Activated CD8-positive, alpha-beta memory T cell treated with anti-CD3 and anti-CD28 coated beads, Interleukin-2, amount 50 U/mL, for 4 hours (primary cell): ENCODE data around the gene CPED1.
"Not testable (repeated sequence)": the region's sequence is repeated elsewhere in the genome, so short reads cannot be mapped to it uniquely, and the experiment has no call there.

ENCODE experiments used
- DNase-seq: peaks from one replicate; pipeline ENCODE4 v3.0.0-alpha.2; 2020

CPED1 gene

GRCh38 chr7:120981888-120982615 is 6.5 kb upstream of the CPED1 start:
- DNase-seq, result no peak

GRCh38 chr7:120983592-120983991 is 4.9 kb upstream of the CPED1 start:
- DNase-seq, result not testable (repeated sequence)

- DNase-seq, result no peak
These were observed 4.1 kb upstream of the CPED1 start for GRCh38 chr7:120984406-120984805.

- no peak for DNase-seq
These were observed 3.3 kb upstream of the CPED1 start for GRCh38 chr7:120985130-120985758.

- no peak for DNase-seq
These were observed 2.7 kb upstream of the CPED1 start for GRCh38 chr7:120985839-120986238.

- no peak for DNase-seq
These were observed 1.9 kb upstream of the CPED1 start for GRCh38 chr7:120986650-120987049.

DNA sequence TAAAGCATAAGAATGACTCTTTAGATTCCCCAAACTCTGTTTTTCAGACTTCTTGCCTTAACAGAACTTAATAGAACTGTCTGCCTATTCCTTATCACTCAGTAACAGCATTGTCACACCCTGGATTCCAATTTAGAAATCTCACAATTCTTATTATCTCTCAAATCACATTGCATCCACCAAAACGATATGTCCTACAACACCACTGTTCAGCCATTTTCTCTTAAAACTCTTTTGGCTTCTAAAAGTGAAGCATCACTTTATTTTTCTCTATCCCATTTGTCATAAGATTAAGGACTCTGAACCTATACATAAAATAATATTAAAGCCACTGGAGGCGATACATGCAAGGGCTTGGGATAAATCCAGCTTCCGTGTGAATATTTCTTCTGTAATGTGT is 1.2 kb upstream of the CPED1 start:
- DNase-seq, result no peak

DNA sequence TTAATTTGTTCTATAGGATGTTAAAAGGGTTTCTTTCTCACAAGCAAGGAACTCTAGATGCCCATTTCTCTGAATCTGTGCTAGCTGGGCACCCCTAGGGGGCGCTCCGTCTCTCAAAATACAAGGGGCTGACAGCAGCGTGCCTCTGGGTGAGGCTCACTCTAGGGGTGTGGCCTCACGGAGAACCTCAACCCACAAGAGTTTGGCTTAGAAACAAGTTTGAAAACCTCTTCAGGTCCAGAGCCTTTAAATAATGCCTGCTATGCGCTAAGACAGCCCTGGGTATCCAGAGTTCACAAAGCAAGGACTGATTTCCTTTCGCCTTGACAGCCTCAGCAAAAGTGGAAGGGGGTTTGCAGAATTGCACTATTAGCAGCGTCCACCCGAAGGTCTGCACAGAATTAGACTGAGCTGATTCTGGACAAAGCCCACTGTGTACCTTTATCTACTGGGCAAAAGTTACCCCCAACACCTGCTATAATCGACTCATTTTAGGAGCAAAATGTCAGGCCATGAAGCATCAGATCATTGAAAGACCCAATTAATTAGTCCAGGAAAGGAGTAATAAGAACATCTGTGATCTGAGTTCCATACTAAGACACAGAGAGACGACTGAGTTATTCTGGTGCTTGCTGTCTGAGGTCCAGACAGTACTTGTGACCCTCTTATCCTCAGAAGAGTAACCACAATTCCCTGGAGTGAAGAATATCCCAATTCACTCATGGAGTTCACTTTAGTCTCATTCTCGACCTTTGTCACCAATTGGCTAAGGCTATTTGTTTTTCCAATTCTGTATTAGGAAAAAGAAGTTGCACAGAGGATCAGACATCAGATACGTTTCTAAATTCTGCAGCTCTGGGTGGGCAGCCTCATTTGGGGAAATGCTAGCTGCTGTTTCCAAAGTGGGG is 574 bp upstream of the CPED1 start:
- peak; percentile 84 for DNase-seq

- DNase-seq, result no peak
These were observed 1.0 kb downstream of the CPED1 start for GRCh38 chr7:120989257-120990220.

DNA sequence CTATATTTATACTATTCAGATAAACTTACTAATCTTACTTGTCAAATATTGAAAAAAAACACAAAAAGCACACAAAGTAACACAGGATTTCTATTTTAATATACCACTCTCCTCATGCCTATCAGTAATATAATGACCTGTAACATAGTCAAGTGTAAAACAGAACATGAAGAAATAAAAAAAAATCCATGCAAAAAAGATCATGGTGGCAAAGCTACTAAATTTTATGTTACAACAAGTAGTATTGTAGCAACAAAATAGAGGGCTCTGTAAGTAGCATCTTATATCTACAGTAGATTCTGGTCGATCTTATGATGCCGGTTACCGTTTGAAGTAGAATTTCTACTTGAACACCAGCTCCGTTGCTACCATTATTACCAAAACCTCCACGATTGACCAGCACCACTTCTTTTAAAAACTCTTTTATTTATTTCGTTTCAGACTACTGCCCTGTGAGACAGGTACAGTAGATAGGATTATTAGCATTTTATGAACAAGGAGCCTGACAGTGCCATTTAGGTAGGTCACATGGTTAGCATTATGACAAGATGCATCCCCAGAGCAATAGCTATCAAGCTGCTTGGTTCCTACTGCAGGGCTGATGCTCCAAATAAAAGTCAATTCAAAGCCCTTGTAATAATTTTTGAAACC is 2.1 kb downstream of the CPED1 start:
- no peak for DNase-seq

DNA sequence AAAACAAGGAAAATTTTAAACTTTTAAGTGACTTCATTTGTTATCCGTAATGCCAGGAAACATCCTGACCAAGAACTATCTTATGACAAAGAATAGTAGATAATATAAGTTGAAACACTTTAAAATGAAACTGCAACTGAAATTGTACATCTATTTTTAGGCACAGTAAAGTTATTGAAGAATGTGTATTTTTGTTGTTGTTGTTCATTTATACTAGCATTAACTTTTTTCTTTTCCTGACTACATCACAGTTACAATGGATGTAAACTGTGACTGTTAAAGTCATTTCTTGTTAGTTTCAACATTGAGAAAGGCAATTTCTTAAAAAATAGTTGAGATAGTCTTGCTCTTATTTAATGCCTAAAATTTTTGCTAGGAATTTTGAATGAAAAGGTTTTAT is 2.6 kb downstream of the CPED1 start:
- no peak for DNase-seq

- DNase-seq, result no peak
These were observed 3.1 kb downstream of the CPED1 start for GRCh38 chr7:120991581-120991980.

GRCh38 chr7:120992272-120992964 is 3.9 kb downstream of the CPED1 start:
- no peak for DNase-seq

- DNase-seq, result no peak
These were observed 4.5 kb downstream of the CPED1 start for GRCh38 chr7:120992965-120993494.

DNA sequence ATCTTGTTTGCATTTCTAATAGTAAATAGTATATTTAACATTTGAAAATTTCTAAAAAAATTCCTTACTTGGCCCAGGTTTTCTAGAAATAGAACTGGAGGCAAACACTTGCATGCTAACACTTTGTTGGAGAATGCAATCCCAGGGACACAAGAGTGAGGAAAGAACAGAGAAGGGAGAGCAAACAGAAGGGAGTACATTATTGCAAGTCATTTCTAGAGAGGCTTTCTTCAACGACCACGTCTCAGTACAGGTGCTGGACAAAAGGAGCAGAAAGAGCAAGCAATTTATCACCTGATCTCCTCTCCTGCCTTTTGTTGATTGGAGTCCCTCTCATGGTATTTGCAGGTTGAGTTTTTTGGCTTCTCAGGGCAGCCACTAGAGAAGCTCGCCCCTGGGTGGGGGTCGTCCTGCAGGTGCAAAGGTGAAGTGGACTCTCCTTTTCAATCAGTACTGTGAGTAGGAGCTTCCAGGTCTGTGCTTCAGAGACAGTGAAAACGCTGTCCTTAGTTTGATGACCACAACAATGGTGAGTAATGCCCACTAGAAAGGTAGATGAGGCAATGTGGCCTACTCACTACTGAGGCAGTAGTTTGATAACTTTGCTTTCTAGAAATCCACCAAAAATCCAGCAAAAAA is 5.2 kb downstream of the CPED1 start:
- no peak for DNase-seq

DNA sequence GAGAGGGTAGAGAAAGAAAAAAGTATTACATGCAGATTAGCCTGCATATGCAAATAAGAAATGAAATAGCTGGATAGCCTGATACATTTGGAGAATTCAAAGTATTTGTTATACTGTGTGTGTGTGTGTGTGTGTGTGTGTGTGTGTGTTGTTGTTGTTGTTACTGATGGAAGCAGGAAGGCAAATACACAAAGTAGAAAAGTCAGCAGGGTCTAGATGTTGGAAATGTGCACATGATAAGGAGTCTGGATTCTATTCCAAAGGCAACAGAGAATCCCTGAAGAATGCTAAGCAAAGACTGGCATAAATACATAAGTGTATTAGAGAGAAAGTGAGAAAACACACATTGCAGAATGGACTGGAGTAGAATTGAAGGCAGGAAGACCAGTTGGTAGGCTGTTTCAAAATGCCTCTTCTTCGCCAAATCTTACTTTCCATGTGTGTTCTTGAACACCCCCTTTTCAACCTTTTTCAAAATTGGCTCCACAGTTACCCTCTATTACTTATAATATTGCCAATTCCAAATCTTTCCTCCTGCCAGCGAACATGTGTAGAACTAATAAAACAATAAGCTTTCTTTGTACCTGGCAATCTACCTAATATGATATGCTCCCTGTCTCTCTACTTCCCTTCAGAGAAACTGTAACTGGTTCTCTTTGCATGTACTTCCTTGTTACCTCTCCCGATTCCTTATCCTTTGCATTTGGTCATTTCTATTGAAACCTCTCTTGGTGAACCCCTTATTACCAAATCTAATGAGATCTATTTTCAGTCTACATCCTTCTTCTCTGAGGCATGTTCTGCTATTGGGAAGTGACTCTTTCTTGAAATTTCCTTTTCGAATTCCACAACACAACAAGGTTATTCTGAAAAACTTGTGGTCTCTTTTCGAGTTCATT is 6.2 kb downstream of the CPED1 start:
- DNase-seq, result no peak

GRCh38 chr7:120995654-120996053 is 7.1 kb downstream of the CPED1 start:
- no peak for DNase-seq

GRCh38 chr7:120996333-120996987 is 7.9 kb downstream of the CPED1 start:
- DNase-seq, result peak; percentile 16

- no peak for DNase-seq
These were observed 8.5 kb downstream of the CPED1 start for GRCh38 chr7:120996988-120997345.
